IMR-90 (cell line): ENCODE measurements around the gene STX16. TPM values are rescaled to one million over a fixed set of nuclear protein-coding genes. Genes with fewer than 3 reads are reported as not detected.

ENCODE experiments used
- ATAC-seq: fragments of 200-7000 bp; cut with Tn5 transposase; 2 replicates; pipeline ENCODE4 v1.9.1; 2020; ENCODE audit warnings: low read depth, mild to moderate bottlenecking, moderate library complexity
- BruUV-seq: library from RNA; stranded (reverse); fragments of 400-500 nt; replicated peaks from 2 replicates; lab custom pipeline; 2021; lab: Mats Ljungman, UMichigan
- CTCF ChIA-PET: fragments of 300-600 bp; formaldehyde crosslinking; extraction: SDS; loops from one replicate; lab custom pipeline; 2021; ENCODE audit warnings: antibody characterized with exemption; lab: Yijun Ruan, JAX
- POLR2A ChIA-PET: fragments of 300-600 bp; sonication (Branson Sonifier 250); formaldehyde crosslinking; loops from one replicate; lab custom pipeline; 2022; ENCODE audit warnings: antibody characterized with exemption; ENCODE audit not compliant: unreplicated experiment; lab: Charles Lee
- DNase-seq: peaks from one replicate; pipeline ENCODE4 v3.0.0; 2013
- H2AFZ ChIP-seq: replicated peaks from 2 replicates; pipeline ENCODE3; 2013; ENCODE audit warnings: low read length, mild to moderate bottlenecking; ENCODE audit not compliant: poor library complexity
- H2AK5ac ChIP-seq: 2 replicates; pipeline ENCODE4 v1.6.1; 2013; ENCODE audit warnings: low read depth, low read length, inconsistent platforms
- H2AK9ac ChIP-seq: replicated peaks from 2 replicates; pipeline ENCODE3; 2013; ENCODE audit warnings: mild to moderate bottlenecking, low read depth, low read length, moderate library complexity; ENCODE audit not compliant: poor library complexity
- H2BK120ac ChIP-seq: 2 replicates; pipeline ENCODE4 v1.6.1; 2013; ENCODE audit warnings: low read depth, low read length, inconsistent platforms
- H2BK15ac ChIP-seq: 3 replicates; pipeline ENCODE4 v1.6.1; 2013; ENCODE audit warnings: low read depth, low read length, inconsistent platforms
- H2BK20ac ChIP-seq: 2 replicates; pipeline ENCODE4 v1.6.1; 2013; ENCODE audit warnings: low read depth, mild to moderate bottlenecking, inconsistent platforms, low read length, moderate library complexity
- H2BK5ac ChIP-seq: 2 replicates; pipeline ENCODE4 v1.6.1; 2013; ENCODE audit warnings: mild to moderate bottlenecking, low read depth, low read length, inconsistent platforms; ENCODE audit not compliant: poor library complexity, severe bottlenecking
- H3K14ac ChIP-seq: replicated peaks from 2 replicates; pipeline ENCODE4 v1.6.1; 2013; ENCODE audit warnings: low read depth, low read length, inconsistent platforms
- H3K18ac ChIP-seq: 2 replicates; pipeline ENCODE4 v1.6.1; 2013; ENCODE audit warnings: low read depth, low read length, control low read depth
- H3K23ac ChIP-seq: 2 replicates; pipeline ENCODE4 v1.6.1; 2013; ENCODE audit warnings: low read depth, low read length, inconsistent platforms
- H3K27ac ChIP-seq: 2 replicates; pipeline ENCODE4 v1.5.1; 2013; ENCODE audit warnings: mild to moderate bottlenecking, control low read depth, low read length; ENCODE audit not compliant: insufficient read depth
- H3K27me3 ChIP-seq: 2 replicates; pipeline ENCODE4 v1.6.1; 2013; ENCODE audit warnings: low read length; ENCODE audit not compliant: control insufficient read depth, insufficient read depth
- H3K36me3 ChIP-seq: 2 replicates; pipeline ENCODE4 v1.6.1; 2013; ENCODE audit warnings: low read length, mixed read lengths; ENCODE audit not compliant: control insufficient read depth, insufficient read depth
- H3K4ac ChIP-seq: 2 replicates; pipeline ENCODE4 v1.6.1; 2013; ENCODE audit warnings: low read depth, low read length, inconsistent platforms
- H3K4me1 ChIP-seq: 2 replicates; pipeline ENCODE4 v1.6.1; 2013; ENCODE audit warnings: low read length, mixed read lengths; ENCODE audit not compliant: control insufficient read depth, insufficient read depth
- H3K4me2 ChIP-seq: 2 replicates; pipeline ENCODE4 v1.6.1; 2013; ENCODE audit warnings: low read depth, mild to moderate bottlenecking, control low read depth, low read length, moderate library complexity
- H3K4me3 ChIP-seq: 2 replicates; pipeline ENCODE4 v1.5.1; 2013; ENCODE audit warnings: low read depth, mild to moderate bottlenecking, control low read depth, low read length, moderate library complexity; ENCODE audit not compliant: insufficient read depth
- H3K56ac ChIP-seq: 2 replicates; pipeline ENCODE4 v1.6.1; 2013; ENCODE audit warnings: low read length, inconsistent platforms; ENCODE audit not compliant: insufficient read depth; ENCODE audit errors: extremely low read depth
- H3K79me1 ChIP-seq, 2 experiments: 2 replicates each; pipeline ENCODE4 v1.6.1; 2013; ENCODE audit warnings: low read length in 2 of 2, inconsistent platforms in 1 of 2, low read depth in 1 of 2
- H3K9ac ChIP-seq: 2 replicates; pipeline ENCODE4 v1.6.1; 2013; ENCODE audit warnings: low read depth, low read length, control low read depth
- H3K9me1 ChIP-seq: 2 replicates; pipeline ENCODE4 v1.6.1; 2013; ENCODE audit warnings: low read length, inconsistent platforms; ENCODE audit not compliant: insufficient read depth
- H3K9me3 ChIP-seq: 2 replicates; pipeline ENCODE4 v1.6.1; 2013; ENCODE audit warnings: low read length; ENCODE audit not compliant: control insufficient read depth, insufficient read depth
- H4K20me1 ChIP-seq: 2 replicates; pipeline ENCODE4 v1.6.1; 2013; ENCODE audit warnings: low read length, inconsistent platforms; ENCODE audit not compliant: insufficient read depth
- H4K5ac ChIP-seq: 2 replicates; pipeline ENCODE4 v1.6.1; 2013; ENCODE audit warnings: mild to moderate bottlenecking, low read depth, low read length, control low read depth
- H4K8ac ChIP-seq, 2 experiments: 2 replicates each; pipeline ENCODE4 v1.6.1; 2013; ENCODE audit warnings: low read depth in 2 of 2, low read length in 2 of 2, control low read depth in 1 of 2, inconsistent platforms in 1 of 2
- H4K91ac ChIP-seq: 2 replicates; pipeline ENCODE4 v1.6.1; 2013; ENCODE audit warnings: low read depth, low read length, inconsistent platforms; ENCODE audit not compliant: insufficient read depth
- BHLHE40 ChIP-seq: fragments of 150-350 bp; IDR thresholded peaks from 2 replicates; pipeline ENCODE4 v1.6.1; 2016; ENCODE audit warnings: mild to moderate bottlenecking, low read depth, low read length
- MAFK ChIP-seq: IDR thresholded peaks from 2 replicates; pipeline ENCODE4 v1.6.1; 2012; ENCODE audit warnings: low read depth, low read length, improper control_type of control experiment
- MXI1 ChIP-seq: IDR thresholded peaks from 2 replicates; pipeline ENCODE4 v1.6.1; 2012; ENCODE audit warnings: low read depth, mild to moderate bottlenecking, low read length, moderate library complexity, borderline replicate concordance
- POLR2A ChIP-seq: IDR thresholded peaks from 2 replicates; pipeline ENCODE4 v1.6.1; 2012; ENCODE audit warnings: mild to moderate bottlenecking, low read depth, low read length
- RFX5 ChIP-seq: IDR thresholded peaks from 2 replicates; pipeline ENCODE4 v1.8.0; 2012; ENCODE audit warnings: low read depth, mild to moderate bottlenecking, low read length, moderate library complexity
- SMC3 ChIP-seq: fragments of 150-350 bp; IDR thresholded peaks from 2 replicates; pipeline ENCODE4 v1.6.1; 2016; ENCODE audit warnings: low read depth, mild to moderate bottlenecking, antibody characterized with exemption, low read length, moderate library complexity
- WGBS, 2 experiments: methylation state at CpG; one replicate each; pipeline versions ENCODE4 v1.1.5 to v1.1.7; 2013; ENCODE audit warnings: missing lambda C conversion rate in 2 of 2; ENCODE audit not compliant: insufficient read length in 1 of 2; ENCODE audit errors: extremely low coverage in 2 of 2; 5-methylcytosine and 5-hydroxymethylcytosine counted together
- dilution Hi-C: fragments of 300-500 bp; cut with HindIII; formaldehyde crosslinking; loops from one replicate; pipeline ENCODE4 v1.14.3; 2018; ENCODE audit warnings: low sequenced_read_pairs; ENCODE audit not compliant: unreplicated experiment
- in situ Hi-C: fragments of 300-500 bp; cut with MboI; formaldehyde crosslinking; loops from 3 replicates; pipeline ENCODE4 v1.14.3; 2019; ENCODE audit warnings: low sequenced_read_pairs, inconsistent platforms, mixed read lengths
- intact Hi-C: fragments of 100-400 bp; cut with micrococcal nuclease; formaldehyde crosslinking; loops from 2 replicates; pipeline ENCODE4 v1.10.0; 2022
- polyA plus RNA-seq, 3 experiments: library from polyadenylated mRNA; depleted of rRNA; stranded (reverse); fragments of >200 nt; gene quantifications; 2 replicates each; pipeline ENCODE4 v1.2.3, GENCODE V29; 2012; ENCODE audit warnings: low replicate concordance in 1 of 3
- total RNA-seq: library from RNA; depleted of rRNA; stranded (reverse); fragments of >200 nt; gene quantifications from 2 replicates; pipeline ENCODE4 v1.2.3, GENCODE V29; 2012

The STX16 gene
- total and polyA plus RNA-seq, 2 of the 4 experiments (the other 2 are of a cell fraction) = 26.9 to 58.2 TPM

- Histone ChIP-seq H2BK15ac (no peak overlapping the region; the same call in 2 of the 3 replicates), H2BK20ac (no peak overlapping the region), H3K56ac (no peak overlapping the region), H3K23ac (0 out of 2 replicates have a peak overlapping the region, but pooled peaks have one; percentile 68), H2BK120ac (no peak overlapping the region), H2AFZ (peak overlapping the region; percentile 55), H4K91ac (no peak overlapping the region; the same call in 1 of the 2 replicates), H2AK9ac (peak overlapping the region; percentile 46), H4K20me1 (no peaks in the 10 kb centered on the region), H3K79me1 (peaks cover 6 to 21% of the 10 kb centered on the region in 2 experiments; a peak in 2 of 4 replicates), H3K27me3 (no peaks in the 10 kb centered on the region), H2BK5ac (peak overlapping the region; percentile 55), H4K5ac (peak overlapping the region; percentile 42), H3K27ac (peak overlapping the region; percentile 42), H3K9me1 (peaks cover 16% of the 10 kb centered on the region), H3K14ac (peak overlapping the region; percentile 20; the same call in 1 of the 2 replicates), H3K4ac (peak overlapping the region; percentile 69; the same call in 1 of the 2 replicates), H3K4me2 (peak overlapping the region; percentile 33; the same call in 1 of the 2 replicates), H3K18ac (peak overlapping the region; percentile 57; the same call in 1 of the 2 replicates), H3K4me1 (peaks cover 19% of the 10 kb centered on the region), H2AK5ac (peak overlapping the region; percentile 35; the same call in 1 of the 2 replicates), H4K8ac (peak overlapping the region; percentile 22 to 94; a peak in 3 of 4 replicates), H3K9me3 (no peaks in the 10 kb centered on the region), H3K4me3 (no peak overlapping the region), H3K9ac (0 out of 2 replicates have a peak overlapping the region, but pooled peaks have one; percentile 18), H3K36me3 (peaks cover 4% of the 10 kb centered on the region; the same call in 1 of the 2 replicates)
- in situ Hi-C loops (no loop called here), dilution Hi-C loops (no loop called here), intact Hi-C loops (loop anchor here (5.0 kb wide), 2 partner anchors 162 to 208 kb away; partner anchors contain the start of genes GNAS and GNAS-AS1)
- no peak for ATAC-seq
- POLR2A ChIA-PET = no interaction called here
- DNase-seq = peak; percentile 22
- no TSS peak for BruUV-seq
- TF ChIP-seq SMC3 (no peak), MAFK (no peak), RFX5 (no peak), BHLHE40 (no peak), POLR2A (no peak), MXI1 (peak; percentile 44; the same call in 1 of the 2 replicates)
- WGBS, 2 experiments = 22% methylated on average over 3 of the region's 7 CpGs; no CpG with 5 or more reads in 1 of the 2 experiments
- CTCF ChIA-PET = interaction anchor here (1.5 kb wide), 1 partner anchor 45 kb away, joined by 3 read pairs; no protein-coding TSS in a partner anchor
Observed at GRCh38 chr20:58690396-58691135, 39.5 kb downstream of the STX16 start.
